DND-41 (cell line): ENCODE data around the gene ZC3H10.
"Not testable (repeated sequence)": the region's sequence is repeated elsewhere in the genome, so short reads cannot be mapped to it uniquely, and the experiment has no call there.

Experiments used
- ATAC-seq: fragments of 200-7000 bp; cut with Tn5 transposase; 3 replicates; pipeline ENCODE4 v1.9.1; 2021; ENCODE audit warnings: low read depth; ENCODE audit not compliant: insufficient read depth
- DNase-seq: peaks from one replicate; pipeline ENCODE4 v3.0.0-alpha.2; 2020
- H2AFZ ChIP-seq: 2 replicates; pipeline ENCODE4 v1.6.0; 2012; ENCODE audit warnings: low read depth, low read length
- H3K27ac ChIP-seq: 2 replicates; pipeline ENCODE4 v1.5.1; 2012; ENCODE audit warnings: low read length, inconsistent platforms
- H3K27me3 ChIP-seq: fragments of 200-600 bp; sonication (generic); 2 replicates; pipeline ENCODE4 v1.6.0; 2012; ENCODE audit warnings: low read length, mild to moderate bottlenecking, inconsistent platforms; ENCODE audit not compliant: insufficient read depth, poor library complexity
- H3K36me3 ChIP-seq: 2 replicates; pipeline ENCODE4 v1.5.1; 2012; ENCODE audit warnings: low read length, inconsistent platforms; ENCODE audit not compliant: insufficient read depth
- H3K4me1 ChIP-seq: 2 replicates; pipeline ENCODE4 v1.5.1; 2012; ENCODE audit warnings: mild to moderate bottlenecking, low read length; ENCODE audit not compliant: insufficient read depth
- H3K4me2 ChIP-seq: 2 replicates; pipeline ENCODE4 v1.6.0; 2012; ENCODE audit warnings: mild to moderate bottlenecking, moderate library complexity, low read length, inconsistent platforms; ENCODE audit not compliant: insufficient read depth
- H3K4me3 ChIP-seq, 2 experiments: fragments of 200-600 bp in 1 of 2; shearing (Covaris generic) in 1 of 2; 2 replicates each; pipeline ENCODE4 v1.5.1; 2012 to 2016; ENCODE audit warnings: inconsistent platforms in 2 of 2, low read length in 2 of 2, mild to moderate bottlenecking in 2 of 2, low read depth in 1 of 2, moderate library complexity in 1 of 2
- H3K79me2 ChIP-seq: 2 replicates; pipeline ENCODE4 v1.6.0; 2012; ENCODE audit warnings: low read length, inconsistent platforms; ENCODE audit not compliant: insufficient read depth
- H3K9ac ChIP-seq: 2 replicates; pipeline ENCODE4 v1.6.0; 2012; ENCODE audit warnings: low read depth, mild to moderate bottlenecking, inconsistent platforms, low read length, moderate library complexity
- H3K9me3 ChIP-seq: 2 replicates; pipeline ENCODE4 v1.5.1; 2012; ENCODE audit warnings: low read length, moderate library complexity, mild to moderate bottlenecking, inconsistent platforms; ENCODE audit not compliant: insufficient read depth, severe bottlenecking
- H4K20me1 ChIP-seq: 2 replicates; pipeline ENCODE4 v1.6.0; 2012; ENCODE audit warnings: low read length; ENCODE audit not compliant: insufficient read depth
- CTCF ChIP-seq: IDR thresholded peaks from 2 replicates; pipeline ENCODE4 v1.5.1; 2012; ENCODE audit warnings: borderline replicate concordance, low read length, moderate library complexity, mild to moderate bottlenecking; ENCODE audit not compliant: poor library complexity, severe bottlenecking; ENCODE audit errors: extremely low read depth
- EZH2 ChIP-seq: IDR thresholded peaks from 3 replicates; pipeline ENCODE4 v1.6.1; 2012; ENCODE audit warnings: borderline replicate concordance, low read depth, mild to moderate bottlenecking, moderate library complexity, low read length, inconsistent platforms; ENCODE audit not compliant: severe bottlenecking

Gene ZC3H10

GRCh38 chr12:56116267-56117081, 1.6 kb upstream of the ZC3H10 start, which contains the start of gene RPL41:
Gene RPL41, plus strand, starts transcription at chr12:56116633.
- DNase-seq (peak; percentile 95), ATAC-seq (peak; percentile 52)
- H3K9ac ChIP-seq, result peak within 1 kb of the TSS; percentile 78
- peak within 1 kb of the TSS; percentile 90 for H2AFZ ChIP-seq
- peaks cover 46% of the 10 kb centered on the region for H3K79me2 ChIP-seq
- no peaks in the 10 kb centered on the region for H3K27me3 ChIP-seq
- TF ChIP-seq CTCF (no peak), EZH2 (no peak)
- H3K4me2 ChIP-seq, result peak within 1 kb of the TSS; percentile 97
- H3K9me3 ChIP-seq, result no peaks in the 10 kb centered on the region
- H3K4me1 ChIP-seq, result peaks cover 38% of the 10 kb centered on the region
- H4K20me1 ChIP-seq, result 0 out of 2 replicates have a peak, but pooled peaks cover 2% of the 10 kb centered on the region
- peak within 1 kb of the TSS; percentile 57 to 68 for H3K4me3 ChIP-seq
- peak within 1 kb of the TSS; percentile 91 for H3K27ac ChIP-seq
- H3K36me3 ChIP-seq, result peaks cover 57% of the 10 kb centered on the region

GRCh38 chr12:56117082-56117706, 872 bp upstream of the ZC3H10 start:
- not testable (repeated sequence) for H4K20me1 ChIP-seq, DNase-seq, H3K27me3 ChIP-seq, H3K9me3 ChIP-seq, ATAC-seq, H2AFZ ChIP-seq
- Histone ChIP-seq H3K36me3 (peaks cover 59% of the 10 kb centered on the region), H3K9ac (peak overlapping the region; percentile 78), H3K4me2 (peak overlapping the region; percentile 97), H3K27ac (peak overlapping the region; percentile 91), H3K4me1 (peaks cover 38% of the 10 kb centered on the region), H3K79me2 (peaks cover 53% of the 10 kb centered on the region), H3K4me3 (peak overlapping the region; percentile 57 to 79)

GRCh38 chr12:56118688-56119357, 757 bp downstream of the ZC3H10 start:
- peaks cover 52% of the 10 kb centered on the region for H3K36me3 ChIP-seq
- H3K9me3 ChIP-seq, result no peaks in the 10 kb centered on the region
- DNase-seq (no peak), ATAC-seq (no peak)
- H3K9ac ChIP-seq, result peak overlapping the region; percentile 78
- H3K4me2 ChIP-seq, result peak overlapping the region; percentile 97
- 0 out of 2 replicates have a peak, but pooled peaks cover 2% of the 10 kb centered on the region for H4K20me1 ChIP-seq
- H3K79me2 ChIP-seq, result peaks cover 58% of the 10 kb centered on the region
- peak overlapping the region; percentile 45 to 79 for H3K4me3 ChIP-seq
- no peaks in the 10 kb centered on the region for H3K27me3 ChIP-seq
- no peak for TF ChIP-seq EZH2
- TF ChIP-seq CTCF, result no peak
- H3K4me1 ChIP-seq, result peaks cover 38% of the 10 kb centered on the region
- peak overlapping the region; percentile 68; the same call in 1 of the 2 replicates for H2AFZ ChIP-seq
- peak overlapping the region; percentile 75 for H3K27ac ChIP-seq
